Measurements from ENCODE around the gene ATP8A2.

ATP8A2 gene

GRCh38 chr13:25899952-25900351 lies 528.2 kb downstream of the ATP8A2 start:
- FAIRE-seq, result no peak

GRCh38 chr13:25901460-25902376 lies 529.9 kb downstream of the ATP8A2 start:
- no peak for FAIRE-seq

DNA sequence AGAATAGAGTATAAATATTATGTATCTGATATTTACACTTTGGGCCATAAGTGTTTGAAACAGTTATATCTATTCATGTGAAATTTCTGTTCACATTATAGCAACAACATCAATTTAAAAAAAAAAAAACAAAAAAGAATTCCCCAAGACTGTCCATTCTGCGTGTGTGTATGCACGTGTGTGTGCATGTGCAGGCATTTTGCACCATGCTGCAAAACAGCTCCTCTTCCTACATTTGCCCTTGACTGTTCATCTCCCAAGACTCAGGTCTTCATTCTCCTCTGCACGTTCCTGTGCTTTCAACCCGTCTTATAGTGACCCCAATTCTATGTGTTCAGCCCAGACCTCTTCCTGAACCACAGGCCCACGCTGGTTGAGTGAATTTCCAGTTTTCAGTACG lies 530.7 kb downstream of the ATP8A2 start:
- FAIRE-seq, result no peak

DNA sequence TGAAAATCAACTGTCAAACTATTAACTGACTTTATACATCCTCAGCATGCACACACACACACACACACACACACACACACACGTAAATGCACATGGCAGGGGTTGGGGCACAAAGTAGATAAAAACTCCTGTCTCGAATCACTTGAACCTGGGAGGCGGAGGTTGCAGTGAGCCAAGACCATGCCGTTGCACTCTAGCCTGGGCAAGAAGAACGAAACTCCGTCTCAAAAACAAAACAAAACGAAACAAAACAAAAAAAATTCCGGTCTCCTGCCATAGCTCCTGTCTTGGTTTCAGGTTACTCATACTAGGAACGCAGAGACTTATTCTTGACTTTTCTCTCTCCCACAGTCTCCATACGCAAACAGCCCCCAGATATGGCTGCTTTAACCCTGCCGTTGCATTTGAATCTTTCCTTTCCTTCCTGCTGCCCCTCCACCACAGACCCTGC lies 531.1 kb downstream of the ATP8A2 start:
- no peak for FAIRE-seq

GRCh38 chr13:25904830-25905229 lies 533.1 kb downstream of the ATP8A2 start:
- FAIRE-seq, result no peak

DNA sequence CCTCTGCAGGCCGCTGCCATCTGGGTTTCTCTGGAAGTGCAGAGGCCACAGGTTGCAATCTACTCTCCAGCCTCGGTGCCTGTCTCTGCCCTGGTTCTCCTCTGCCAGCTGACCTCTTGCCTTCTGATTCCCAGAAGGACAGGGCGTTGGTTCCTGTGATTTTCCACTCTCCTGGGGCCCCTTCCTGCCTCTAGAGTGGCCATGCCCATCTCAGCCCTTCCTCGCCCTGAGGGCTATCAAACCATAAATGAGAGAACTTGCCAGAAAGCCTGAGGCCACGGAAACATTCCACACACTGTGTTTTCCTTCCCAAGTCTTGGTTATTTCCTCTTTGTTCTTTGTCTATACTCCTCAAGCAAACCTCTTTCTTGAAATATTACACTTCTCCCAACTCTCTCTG lies 533.8 kb downstream of the ATP8A2 start:
- no peak for FAIRE-seq

DNA sequence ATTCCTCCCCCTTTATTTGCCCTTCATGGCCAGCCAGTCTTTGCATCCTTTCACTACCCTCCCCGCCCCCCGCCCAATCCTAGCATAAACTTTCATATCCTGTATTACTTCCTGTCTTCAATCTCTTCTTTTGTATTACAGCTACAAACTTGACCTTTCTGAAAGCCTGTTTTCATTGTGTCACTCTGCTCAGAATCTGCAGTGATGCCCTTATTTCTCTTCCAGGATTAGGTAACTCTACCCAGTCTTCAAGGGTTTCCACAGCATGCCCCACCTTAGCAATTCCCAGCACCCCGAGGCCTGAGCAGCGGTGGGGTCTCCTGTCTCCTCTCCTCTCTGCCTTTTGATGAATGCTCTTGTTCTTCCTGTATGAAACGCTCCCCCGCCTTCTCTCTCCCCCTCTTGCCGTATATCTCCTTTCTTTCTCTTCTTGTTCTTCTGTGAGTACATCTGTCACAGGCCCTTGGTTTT lies 534.5 kb downstream of the ATP8A2 start:
- FAIRE-seq, result no peak

GRCh38 chr13:25908366-25908765 lies 536.6 kb downstream of the ATP8A2 start:
- no peak for FAIRE-seq

DNA sequence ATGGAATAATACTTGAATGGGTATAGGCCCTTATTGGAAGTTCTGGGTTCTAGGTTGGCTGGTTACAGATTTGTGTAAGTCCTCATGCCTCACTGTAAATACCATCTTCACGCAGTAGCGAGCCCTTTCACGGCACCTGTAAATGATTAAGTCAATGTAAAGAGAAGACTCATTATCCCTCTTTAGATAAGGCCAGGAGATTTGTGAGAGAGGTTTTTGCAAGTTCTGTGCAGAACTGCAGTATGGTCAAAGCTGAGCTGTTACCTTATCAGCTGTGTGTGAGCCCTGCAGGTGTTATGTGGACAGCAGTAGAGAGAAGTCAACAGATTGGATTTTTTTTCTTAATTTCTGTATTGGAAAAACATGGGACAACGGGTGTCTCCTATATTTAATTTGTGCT lies 538.5 kb downstream of the ATP8A2 start:
- no peak for FAIRE-seq

DNA sequence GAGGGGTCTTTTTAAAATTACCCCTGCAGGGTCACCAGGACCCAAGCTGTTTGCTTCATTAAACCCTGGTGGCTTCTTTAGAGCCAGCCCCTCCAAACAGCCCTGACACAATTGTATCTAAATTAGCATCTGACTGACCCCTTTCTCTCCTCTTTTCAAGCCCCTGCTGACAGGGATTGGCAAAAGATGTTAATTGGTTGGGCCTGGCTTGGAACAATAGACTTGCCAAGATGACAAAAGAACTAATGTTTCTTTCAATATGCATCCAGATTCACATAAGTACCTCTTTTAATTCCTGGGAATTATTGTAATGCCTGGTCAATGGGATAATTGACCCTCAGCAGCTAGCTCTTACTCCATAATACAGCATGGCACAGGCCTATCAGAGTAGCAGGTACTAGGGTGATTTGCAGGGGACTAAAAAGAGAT lies 539.2 kb downstream of the ATP8A2 start:
- FAIRE-seq, result no peak

GRCh38 chr13:25912961-25913360 lies 541.2 kb downstream of the ATP8A2 start:
- no peak for FAIRE-seq

DNA sequence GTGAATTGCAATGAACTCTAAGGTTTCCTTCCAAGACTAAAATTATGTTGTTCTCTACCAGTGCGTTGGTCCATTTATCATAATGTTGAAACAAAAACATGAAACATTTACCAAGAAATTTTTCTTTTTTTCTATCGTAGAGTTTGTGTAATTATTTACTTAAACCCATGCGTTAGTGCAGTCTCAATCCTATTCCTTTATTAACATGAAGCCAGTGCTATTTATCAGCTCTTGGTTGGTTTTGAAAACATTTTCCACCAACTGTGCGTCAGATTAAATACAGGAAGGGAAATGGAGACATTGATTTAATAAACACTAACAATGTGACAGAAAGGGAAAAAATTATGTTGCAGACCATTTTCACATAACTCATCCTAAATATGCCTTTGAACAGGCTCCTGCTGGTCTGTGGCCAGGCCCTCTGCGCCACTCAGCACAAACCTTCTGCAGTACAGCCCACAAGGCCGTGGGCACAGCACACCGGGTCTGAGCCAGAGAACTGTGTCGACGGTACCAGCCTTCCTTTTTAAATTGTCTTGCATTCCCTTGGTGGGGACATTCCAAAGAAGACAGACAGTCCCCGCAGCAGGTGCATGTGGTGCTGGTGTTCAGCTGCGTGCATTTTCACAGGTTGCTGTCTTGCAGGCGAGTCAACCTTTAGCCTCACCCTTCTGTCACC lies 544.2 kb downstream of the ATP8A2 start:
- no peak for FAIRE-seq

DNA sequence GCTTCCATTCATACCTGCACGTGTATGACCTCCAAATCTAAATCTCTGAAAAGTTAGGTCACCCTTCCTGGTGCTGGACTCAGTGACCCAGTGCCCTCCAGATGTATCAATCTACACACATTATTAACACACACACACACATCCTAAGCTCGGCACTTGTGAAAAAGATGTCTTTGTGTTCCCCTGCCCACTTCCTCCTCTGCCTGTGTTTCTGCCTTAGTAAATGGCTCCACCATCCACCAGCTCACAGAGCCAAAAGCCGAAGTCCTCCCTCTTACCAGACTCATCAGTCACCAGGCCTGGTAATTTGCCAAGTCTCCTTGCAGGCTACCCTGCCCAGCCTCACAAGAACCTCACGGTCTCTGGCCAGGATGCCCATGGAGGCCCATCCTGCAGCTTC lies 548.5 kb downstream of the ATP8A2 start:
- FAIRE-seq, result no peak

DNA sequence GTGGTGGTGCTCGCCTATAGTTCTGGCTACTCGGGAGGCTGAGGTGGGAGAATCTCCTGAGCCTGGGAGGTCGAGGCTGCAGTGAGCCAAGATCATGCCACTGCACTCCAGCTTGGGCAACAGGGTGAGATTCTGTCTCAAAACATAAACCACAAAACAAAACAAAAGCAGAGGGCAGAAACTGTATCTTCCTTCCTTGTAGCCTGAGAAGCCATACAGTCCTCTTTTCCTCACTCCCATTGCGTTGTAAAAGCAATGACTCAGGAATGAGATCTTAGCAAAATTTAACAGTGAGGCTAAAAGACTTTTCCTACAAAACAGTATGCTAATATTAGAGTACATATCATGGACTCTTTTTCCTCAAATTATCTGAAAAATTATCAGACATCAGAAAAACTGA lies 549.2 kb downstream of the ATP8A2 start:
- no peak for FAIRE-seq

DNA sequence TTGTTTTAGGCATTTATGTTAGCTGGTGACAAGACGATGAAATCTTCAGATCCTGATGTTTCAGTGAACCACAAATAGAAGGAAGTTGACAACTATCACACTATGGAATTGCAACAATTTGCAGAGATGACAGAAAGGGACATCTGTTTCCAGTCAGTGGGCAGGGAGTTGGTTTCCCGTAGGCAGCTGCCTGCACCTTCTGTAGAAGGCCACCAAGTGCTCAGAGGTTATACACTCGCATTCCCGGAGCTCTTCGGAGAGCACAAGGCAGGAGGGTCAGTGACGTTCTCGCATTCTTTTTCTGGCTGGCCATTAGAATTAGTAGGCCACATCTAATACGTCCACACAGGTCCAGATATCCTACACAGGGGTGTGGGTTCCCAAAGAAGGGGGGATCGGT lies 550.6 kb downstream of the ATP8A2 start:
- no peak for FAIRE-seq

DNA sequence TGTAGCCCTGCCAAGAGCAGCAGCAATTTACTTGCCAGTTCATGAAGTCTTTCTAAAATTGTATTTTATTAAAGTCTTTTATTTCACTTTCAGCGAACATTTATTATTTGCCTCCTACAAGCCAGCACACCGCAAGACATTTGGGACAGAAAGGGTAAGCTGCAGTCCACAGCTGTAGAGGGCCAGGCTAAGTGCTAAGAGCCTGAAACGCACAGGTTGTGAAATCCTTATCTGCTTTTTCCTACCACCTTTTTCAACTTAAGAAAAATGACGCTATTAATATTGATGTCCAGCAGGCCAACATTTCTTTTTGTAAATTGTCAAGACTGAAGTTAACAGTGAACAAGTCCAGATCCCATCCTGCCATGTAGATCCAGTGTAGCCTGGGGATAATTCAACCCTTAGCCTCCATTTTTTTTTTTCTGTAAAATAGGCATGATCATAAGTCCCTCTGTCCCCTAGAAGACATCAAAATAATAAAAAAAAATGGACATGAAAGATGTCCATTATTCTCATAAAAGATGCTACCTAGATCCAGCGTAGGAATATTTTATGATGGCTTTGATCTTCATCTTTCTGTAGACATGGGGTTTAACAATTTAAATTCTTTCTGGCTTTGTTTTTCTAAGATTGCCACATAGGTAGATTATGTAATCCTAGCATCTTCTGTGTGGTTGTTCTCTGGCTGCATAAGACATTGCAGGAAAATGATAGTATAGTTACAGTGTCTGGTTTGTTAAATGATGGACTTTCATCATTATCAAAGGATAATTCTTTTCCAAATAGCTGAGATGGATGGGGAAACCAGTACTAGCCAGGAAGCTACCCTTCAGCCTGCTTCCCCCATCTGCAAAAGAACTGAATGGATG lies 551.7 kb downstream of the ATP8A2 start:
- no peak for FAIRE-seq

DNA sequence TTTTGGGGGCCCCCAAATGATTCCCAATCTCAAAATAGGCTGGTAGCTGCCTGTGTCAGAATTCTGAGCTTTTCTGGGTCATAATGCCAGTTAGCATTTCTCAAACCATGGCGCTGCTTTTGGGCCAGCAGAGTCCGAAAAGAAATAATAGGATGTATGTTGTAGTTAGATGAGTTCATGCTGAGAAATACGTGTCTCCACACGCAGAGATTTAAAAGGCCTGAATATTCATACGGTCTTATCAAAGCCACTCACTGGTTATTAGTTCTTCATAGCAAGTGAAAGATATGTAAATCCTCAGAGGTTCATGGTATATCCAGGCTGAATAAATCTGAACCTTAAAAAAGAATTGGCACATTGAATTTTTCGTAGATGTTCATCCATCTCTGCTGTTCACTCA lies 555.6 kb downstream of the ATP8A2 start:
- no peak for FAIRE-seq

DNA sequence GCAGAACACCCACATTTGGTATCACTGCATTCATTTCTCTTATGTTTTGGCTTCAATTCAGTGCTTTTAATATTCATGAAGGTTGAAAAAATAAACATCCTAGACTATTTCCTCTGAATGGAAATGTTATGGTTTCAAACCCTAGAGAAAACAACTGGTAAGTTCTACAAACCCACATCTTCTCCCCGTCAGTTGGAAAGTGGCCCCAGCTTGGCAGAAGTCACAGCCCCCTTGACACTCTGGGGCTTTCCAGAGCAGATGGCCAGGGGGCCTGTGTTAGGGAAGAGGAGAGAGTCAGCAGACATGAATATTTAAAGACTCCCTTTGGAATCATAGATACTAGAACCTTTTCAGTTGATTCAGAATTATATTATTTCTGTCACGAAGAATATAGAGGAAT lies 556.2 kb downstream of the ATP8A2 start:
- no peak for FAIRE-seq

GRCh38 chr13:25928941-25929505 lies 557.2 kb downstream of the ATP8A2 start:
- FAIRE-seq, result no peak

DNA sequence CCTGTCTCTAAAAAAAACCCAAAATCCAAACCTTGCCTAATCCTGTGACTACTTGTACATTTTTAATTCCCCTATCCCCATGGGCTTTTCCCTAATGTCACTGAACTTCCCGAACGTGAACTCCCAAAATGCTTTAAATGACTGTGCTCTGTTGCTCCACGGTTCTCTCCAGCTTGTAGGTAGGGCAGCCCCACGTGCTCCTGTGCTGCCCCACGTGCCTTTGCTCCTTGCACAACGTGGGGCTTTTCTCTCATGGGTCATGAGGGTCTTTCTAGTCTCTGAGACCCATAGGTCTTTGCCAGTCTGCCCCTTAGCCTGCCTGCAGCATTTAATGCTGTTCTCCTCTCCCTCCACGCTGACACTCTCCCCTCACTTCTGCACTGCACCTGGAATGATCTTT lies 558.0 kb downstream of the ATP8A2 start:
- no peak for FAIRE-seq

- FAIRE-seq, result no peak
These were observed 558.9 kb downstream of the ATP8A2 start for GRCh38 chr13:25930653-25931052.

DNA sequence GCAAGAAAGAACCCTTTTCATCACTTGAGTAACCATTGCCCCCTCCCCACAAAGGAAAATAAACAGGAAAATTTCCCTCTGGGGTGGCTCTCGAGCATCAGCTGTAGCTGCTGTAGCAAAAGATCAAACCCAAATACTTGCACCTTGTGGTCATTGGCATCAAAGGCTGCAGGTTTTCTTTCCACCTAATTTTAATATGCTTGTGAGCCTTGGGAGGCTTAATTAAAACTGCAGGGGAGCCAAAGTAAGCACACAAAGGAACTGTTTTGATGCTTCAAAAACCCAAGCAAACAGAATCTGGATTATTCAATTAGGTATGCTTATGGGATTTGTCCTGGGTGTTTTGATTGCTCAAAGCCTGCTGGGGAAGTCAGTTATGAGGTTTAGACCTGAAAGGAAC lies 560.6 kb downstream of the ATP8A2 start:
- no peak for FAIRE-seq

- no peak for FAIRE-seq
These were observed 561.7 kb downstream of the ATP8A2 start for GRCh38 chr13:25933520-25933919.
